Measurements from ENCODE around the gene POU3F4. TPM values are rescaled to one million over a fixed set of nuclear protein-coding genes. Genes with fewer than 3 reads are reported as not detected.

The POU3F4 gene
- total and polyA plus RNA-seq, 2 donors (not counting 3 experiments of a cell fraction or from before 2014, with no cell fraction given) = not detected

DNA sequence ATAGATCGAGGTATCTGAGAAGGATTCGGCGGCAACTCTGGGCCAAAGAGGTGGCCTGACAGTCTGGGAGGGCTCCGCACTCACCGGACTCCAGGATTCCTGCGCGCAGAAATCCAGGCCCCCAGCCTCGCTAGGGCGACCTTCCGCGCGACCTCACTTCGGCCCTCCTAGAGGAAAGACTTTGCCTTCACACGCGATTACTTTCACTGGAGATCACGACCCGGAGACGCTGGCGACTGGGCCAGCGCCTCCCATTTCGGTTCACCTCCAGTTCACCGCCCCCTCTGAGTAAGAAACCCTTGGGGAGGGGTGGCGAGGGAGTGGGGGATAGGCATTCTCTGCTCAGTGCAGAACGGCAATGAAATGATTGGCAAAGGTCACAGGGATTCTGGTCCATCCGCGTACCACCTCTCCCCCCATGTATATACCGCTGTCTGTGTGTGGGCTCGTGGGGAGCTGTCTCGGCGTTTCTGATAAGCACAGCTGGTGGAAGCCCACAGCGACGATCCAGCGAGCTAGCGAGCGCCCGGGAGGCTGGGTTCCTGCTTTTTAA lies 2.5 kb downstream of the POU3F4 start:
- Histone ChIP-seq H3K27me3 (ENCODE audit: control insufficient read depth in 2 of 2, insufficient read depth in 2 of 2, low read length in 2 of 2) (no peaks in the 10 kb centered on the region), H3K27ac (ENCODE audit: insufficient read depth, low read depth, low read length) (no peak overlapping the region), H3K4me1 (ENCODE audit: control insufficient read depth, extremely low read depth, insufficient read depth, low read length) (no peaks in the 10 kb centered on the region), H2AFZ (ENCODE audit: low read depth, low read length) (no peak overlapping the region), H3K4me2 (ENCODE audit: insufficient read depth, low read length) (no peak overlapping the region), H3K4me3 (replicated peaks in 1 of 3; ENCODE audit: insufficient read depth in 1 of 3, low read depth in 1 of 3, low read length in 3 of 3) (no peak overlapping the region), H3K79me2 (ENCODE audit: control insufficient read depth, insufficient read depth, low read length) (no peaks in the 10 kb centered on the region), H3K9me1 (replicated peaks; ENCODE audit: control insufficient read depth, extremely low read depth, insufficient read depth, low read length) (no peaks in the 10 kb centered on the region), H3K36me3 (ENCODE audit: control insufficient read depth in 2 of 2, extremely low read depth in 1 of 2, insufficient read depth in 2 of 2, low read length in 2 of 2) (no peaks in the 10 kb centered on the region), H3K9ac (replicated peaks; ENCODE audit: extremely low read depth, insufficient read depth, low read length) (no peak overlapping the region), H4K20me1 (replicated peaks; ENCODE audit: control insufficient read depth, extremely low read depth, insufficient read depth, low read length) (no peaks in the 10 kb centered on the region), H3K9me3 (replicated peaks; ENCODE audit: control insufficient read depth, insufficient read depth, low read length) (no peaks in the 10 kb centered on the region)
- dilution Hi-C loops (cut with MboI; ENCODE audit: extremely low pct_ligation_motif_present, low sequenced_read_pairs) = no loop called here
- ChIA-PET CTCF (no interaction called here), POLR2A (no interaction called here)
- intact Hi-C loops (cut with micrococcal nuclease) = no loop called here
- FAIRE-seq = no peak
- no peak for DNase-seq (ENCODE audit: low read depth, low spot score)
- TF ChIP-seq, protein P1, sequence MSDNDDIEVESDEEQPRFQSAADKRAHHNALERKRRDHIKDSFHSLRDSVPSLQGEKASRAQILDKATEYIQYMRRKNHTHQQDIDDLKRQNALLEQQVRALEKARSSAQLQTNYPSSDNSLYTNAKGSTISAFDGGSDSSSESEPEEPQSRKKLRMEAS (IDR thresholded peaks at IDR 0.05; ENCODE audit: insufficient read depth, insufficient read length) = no peak
- TF ChIP-seq MYC (IDR thresholded peaks at IDR 0.05; ENCODE audit: low read depth, low read length) = no peak
- TF ChIP-seq GATA2 (IDR thresholded peaks at IDR 0.05; ENCODE audit: insufficient read depth, insufficient read length, low read depth, low read length) = no peak
- no peak for TF ChIP-seq FOS (IDR thresholded peaks at IDR 0.05; ENCODE audit: borderline replicate concordance, insufficient read depth, low read length)
- no peak for TF ChIP-seq EZH2 (IDR thresholded peaks at IDR 0.05; ENCODE audit: borderline replicate concordance, low read depth, low read length, severe bottlenecking)
- no peak for TF ChIP-seq POLR2AphosphoS5 (IDR thresholded peaks at IDR 0.05; ENCODE audit: insufficient read depth, low read depth, low read length)
- no peak for TF ChIP-seq POLR2A (IDR thresholded peaks at IDR 0.05; ENCODE audit: low read depth, low read length)
- TF ChIP-seq, protein P2, sequence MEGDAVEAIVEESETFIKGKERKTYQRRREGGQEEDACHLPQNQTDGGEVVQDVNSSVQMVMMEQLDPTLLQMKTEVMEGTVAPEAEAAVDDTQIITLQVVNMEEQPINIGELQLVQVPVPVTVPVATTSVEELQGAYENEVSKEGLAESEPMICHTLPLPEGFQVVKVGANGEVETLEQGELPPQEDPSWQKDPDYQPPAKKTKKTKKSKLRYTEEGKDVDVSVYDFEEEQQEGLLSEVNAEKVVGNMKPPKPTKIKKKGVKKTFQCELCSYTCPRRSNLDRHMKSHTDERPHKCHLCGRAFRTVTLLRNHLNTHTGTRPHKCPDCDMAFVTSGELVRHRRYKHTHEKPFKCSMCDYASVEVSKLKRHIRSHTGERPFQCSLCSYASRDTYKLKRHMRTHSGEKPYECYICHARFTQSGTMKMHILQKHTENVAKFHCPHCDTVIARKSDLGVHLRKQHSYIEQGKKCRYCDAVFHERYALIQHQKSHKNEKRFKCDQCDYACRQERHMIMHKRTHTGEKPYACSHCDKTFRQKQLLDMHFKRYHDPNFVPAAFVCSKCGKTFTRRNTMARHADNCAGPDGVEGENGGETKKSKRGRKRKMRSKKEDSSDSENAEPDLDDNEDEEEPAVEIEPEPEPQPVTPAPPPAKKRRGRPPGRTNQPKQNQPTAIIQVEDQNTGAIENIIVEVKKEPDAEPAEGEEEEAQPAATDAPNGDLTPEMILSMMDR (IDR thresholded peaks at IDR 0.05; ENCODE audit: extremely low read depth in 1 of 2, insufficient read depth in 1 of 2, low read depth in 1 of 2, low read length in 2 of 2) = no peak
- no peak for TF ChIP-seq JUN (IDR thresholded peaks at IDR 0.05; ENCODE audit: borderline replicate concordance, insufficient read depth, insufficient read length, low read depth)
- no TSS peak for BruUV-seq (replicated peaks)
